Measurements from ENCODE around the gene HIBCH. TPM values are rescaled to one million over a fixed set of nuclear protein-coding genes. Genes with fewer than 3 reads are reported as not detected.

The HIBCH gene
- total and polyA plus RNA-seq, 2 donors (not counting 3 experiments of a cell fraction or from before 2014, with no cell fraction given), result 6.4 to 24.7 TPM

- POLR2A ChIA-PET, result no interaction called here
- Histone ChIP-seq H3K27me3 (ENCODE audit: control insufficient read depth in 2 of 2, insufficient read depth in 2 of 2, low read length in 2 of 2) (no peaks in the 10 kb centered on the region), H3K27ac (ENCODE audit: insufficient read depth, low read depth, low read length) (no peak overlapping the region), H3K9me1 (replicated peaks; ENCODE audit: control insufficient read depth, extremely low read depth, insufficient read depth, low read length) (no peaks in the 10 kb centered on the region), H3K4me1 (ENCODE audit: control insufficient read depth, extremely low read depth, insufficient read depth, low read length) (no peaks in the 10 kb centered on the region), H3K4me2 (ENCODE audit: insufficient read depth, low read length) (no peak overlapping the region), H3K9ac (replicated peaks; ENCODE audit: extremely low read depth, insufficient read depth, low read length) (no peak overlapping the region), H3K36me3 (ENCODE audit: control insufficient read depth in 2 of 2, extremely low read depth in 1 of 2, insufficient read depth in 2 of 2, low read length in 2 of 2) (no peaks in the 10 kb centered on the region), H4K20me1 (replicated peaks; ENCODE audit: control insufficient read depth, extremely low read depth, insufficient read depth, low read length) (no peaks in the 10 kb centered on the region), H3K4me3 (replicated peaks in 1 of 3; ENCODE audit: insufficient read depth in 1 of 3, low read depth in 1 of 3, low read length in 3 of 3) (no peak overlapping the region), H2AFZ (ENCODE audit: low read depth, low read length) (no peak overlapping the region), H3K79me2 (ENCODE audit: control insufficient read depth, insufficient read depth, low read length) (no peaks in the 10 kb centered on the region), H3K9me3 (replicated peaks; ENCODE audit: control insufficient read depth, insufficient read depth, low read length) (no peaks in the 10 kb centered on the region)
- no TSS peak for BruUV-seq (replicated peaks)
- dilution Hi-C loops (cut with MboI; ENCODE audit: extremely low pct_ligation_motif_present, low sequenced_read_pairs) (no loop called here), intact Hi-C loops (cut with micrococcal nuclease) (no loop called here)
- FAIRE-seq, result no peak
- TF ChIP-seq CTCF (IDR thresholded peaks at IDR 0.05; ENCODE audit: extremely low read depth in 1 of 2, insufficient read depth in 1 of 2, low read depth in 1 of 2, low read length in 2 of 2), result no peak
- no peak for TF ChIP-seq EZH2 (IDR thresholded peaks at IDR 0.05; ENCODE audit: borderline replicate concordance, low read depth, low read length, severe bottlenecking)
- TF ChIP-seq FOS (IDR thresholded peaks at IDR 0.05; ENCODE audit: borderline replicate concordance, insufficient read depth, low read length), result no peak
- no peak for TF ChIP-seq POLR2AphosphoS5 (IDR thresholded peaks at IDR 0.05; ENCODE audit: insufficient read depth, low read depth, low read length)
- TF ChIP-seq MAX (IDR thresholded peaks at IDR 0.05; ENCODE audit: insufficient read depth, insufficient read length), result no peak
- TF ChIP-seq POLR2A (IDR thresholded peaks at IDR 0.05; ENCODE audit: low read depth, low read length), result no peak
- TF ChIP-seq JUN (IDR thresholded peaks at IDR 0.05; ENCODE audit: borderline replicate concordance, insufficient read depth, insufficient read length, low read depth), result no peak
- no peak for TF ChIP-seq GATA2 (IDR thresholded peaks at IDR 0.05; ENCODE audit: insufficient read depth, insufficient read length, low read depth, low read length)
- no peak for TF ChIP-seq MYC (IDR thresholded peaks at IDR 0.05; ENCODE audit: low read depth, low read length)
- CTCF ChIA-PET, result interaction anchor here (0.9 to 1.8 kb wide), 4 partner anchors 8 to 324 kb away, joined by 3 to 6 read pairs (median 3); a partner anchor contains a TSS
- no peak for DNase-seq (ENCODE audit: low read depth, low spot score)
Observed at GRCh38 chr2:190188289-190188688, 131.3 kb downstream of the HIBCH start.
